Measurements from ENCODE around the gene LRG1.

The LRG1 gene

DNA sequence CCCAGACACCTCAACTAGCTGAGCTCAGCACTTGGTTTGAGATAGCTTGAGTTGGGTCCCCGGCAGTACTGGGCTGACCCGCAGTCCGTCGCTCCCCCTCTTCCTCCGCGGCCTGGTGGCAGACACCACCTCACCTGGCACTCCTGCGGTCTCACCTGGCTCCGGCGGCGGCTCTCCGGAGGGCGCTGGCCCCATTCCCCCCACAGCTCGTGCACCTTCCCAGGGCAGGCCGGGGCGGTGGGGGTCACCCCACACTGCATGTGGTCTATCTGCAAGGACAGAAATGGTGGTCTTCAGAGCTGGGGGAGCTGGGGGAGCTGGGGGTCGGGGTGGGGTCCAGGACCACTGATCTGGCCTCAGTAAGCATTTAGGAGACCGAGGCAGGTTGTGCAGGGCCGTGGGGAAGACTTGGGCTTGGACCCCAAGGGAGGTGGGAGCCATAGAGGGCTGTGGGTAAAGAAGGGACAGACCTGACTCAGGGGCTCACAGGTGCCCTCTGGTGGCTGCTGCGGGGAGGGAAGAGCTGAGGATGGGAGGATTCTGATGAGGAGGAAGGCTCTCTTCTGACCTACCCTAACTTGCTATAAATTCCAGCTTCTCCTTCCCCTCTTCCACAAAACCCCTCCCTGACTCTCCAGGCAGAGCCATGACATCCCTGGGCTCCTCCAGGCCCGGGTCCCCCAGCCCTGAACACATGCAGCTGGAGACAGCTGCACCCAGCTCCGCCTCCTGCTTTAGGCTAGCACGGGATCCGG, 14.9 kb downstream of the LRG1 start:
- Histone ChIP-seq H3K4me3 (ENCODE audit: low read depth, low read length) (no peak overlapping the region), H3K9me3 (ENCODE audit: control insufficient read depth, insufficient read depth, low read depth, low read length) (no peaks in the 10 kb centered on the region), H3K36me3 (ENCODE audit: control insufficient read depth in 2 of 2, insufficient read depth in 1 of 2, low read length in 2 of 2) (no peaks in the 10 kb centered on the region), H3K4me1 (ENCODE audit: control insufficient read depth, insufficient read depth, low read length) (no peaks in the 10 kb centered on the region), H3K27ac (ENCODE audit: extremely low read depth, low read depth, low read length) (no peak overlapping the region)
- CTCF ChIA-PET, result interaction anchor here (0.6 to 5.2 kb wide), 29 partner anchors 9 to 281 kb away, joined by 3 to 72 read pairs (median 5); partner anchors contain the start of genes LRG1, PLIN5 and SH3GL1
- peak; percentile 50 for TF ChIP-seq ZNF654 (tag by site-specific recombination; IDR thresholded peaks at IDR 0.05; ENCODE audit: low read depth)
- TF ChIP-seq KLF8 (tag by site-specific recombination; IDR thresholded peaks at IDR 0.05), result 0 out of 2 replicates have a peak, but pooled peaks have one; percentile 25
- TF ChIP-seq ZNF580 (tag by site-specific recombination; IDR thresholded peaks at IDR 0.05), result peak; percentile 44; the same call in 1 of the 2 replicates
- TF ChIP-seq, protein P1, sequence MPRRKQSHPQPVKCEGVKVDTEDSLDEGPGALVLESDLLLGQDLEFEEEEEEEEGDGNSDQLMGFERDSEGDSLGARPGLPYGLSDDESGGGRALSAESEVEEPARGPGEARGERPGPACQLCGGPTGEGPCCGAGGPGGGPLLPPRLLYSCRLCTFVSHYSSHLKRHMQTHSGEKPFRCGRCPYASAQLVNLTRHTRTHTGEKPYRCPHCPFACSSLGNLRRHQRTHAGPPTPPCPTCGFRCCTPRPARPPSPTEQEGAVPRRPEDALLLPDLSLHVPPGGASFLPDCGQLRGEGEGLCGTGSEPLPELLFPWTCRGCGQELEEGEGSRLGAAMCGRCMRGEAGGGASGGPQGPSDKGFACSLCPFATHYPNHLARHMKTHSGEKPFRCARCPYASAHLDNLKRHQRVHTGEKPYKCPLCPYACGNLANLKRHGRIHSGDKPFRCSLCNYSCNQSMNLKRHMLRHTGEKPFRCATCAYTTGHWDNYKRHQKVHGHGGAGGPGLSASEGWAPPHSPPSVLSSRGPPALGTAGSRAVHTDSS (tag by site-specific recombination; IDR thresholded peaks at IDR 0.05), result peak; percentile 69
- TF ChIP-seq GLIS1 (tag by site-specific recombination; IDR thresholded peaks at IDR 0.05), result 0 out of 2 replicates have a peak, but pooled peaks have one; percentile 15
- TF ChIP-seq CTCF (tag by site-specific recombination; IDR thresholded peaks at IDR 0.05), result peak; percentile 74
- peak; percentile 94 for TF ChIP-seq ZNF16 (tag by site-specific recombination; IDR thresholded peaks at IDR 0.05; ENCODE audit: low read depth)
- no peak for TF ChIP-seq PRDM10 (tag by site-specific recombination; IDR thresholded peaks at IDR 0.05)
- TF ChIP-seq ZNF560 (tag by site-specific recombination; IDR thresholded peaks at IDR 0.05; ENCODE audit: borderline replicate concordance), result no peak
- POLR2A ChIA-PET, result interaction anchor here (0.6 to 1.2 kb wide), 5 partner anchors 9 to 257 kb away, joined by 3 to 8 read pairs (median 4); partner anchors contain the start of gene PLIN5

DNA sequence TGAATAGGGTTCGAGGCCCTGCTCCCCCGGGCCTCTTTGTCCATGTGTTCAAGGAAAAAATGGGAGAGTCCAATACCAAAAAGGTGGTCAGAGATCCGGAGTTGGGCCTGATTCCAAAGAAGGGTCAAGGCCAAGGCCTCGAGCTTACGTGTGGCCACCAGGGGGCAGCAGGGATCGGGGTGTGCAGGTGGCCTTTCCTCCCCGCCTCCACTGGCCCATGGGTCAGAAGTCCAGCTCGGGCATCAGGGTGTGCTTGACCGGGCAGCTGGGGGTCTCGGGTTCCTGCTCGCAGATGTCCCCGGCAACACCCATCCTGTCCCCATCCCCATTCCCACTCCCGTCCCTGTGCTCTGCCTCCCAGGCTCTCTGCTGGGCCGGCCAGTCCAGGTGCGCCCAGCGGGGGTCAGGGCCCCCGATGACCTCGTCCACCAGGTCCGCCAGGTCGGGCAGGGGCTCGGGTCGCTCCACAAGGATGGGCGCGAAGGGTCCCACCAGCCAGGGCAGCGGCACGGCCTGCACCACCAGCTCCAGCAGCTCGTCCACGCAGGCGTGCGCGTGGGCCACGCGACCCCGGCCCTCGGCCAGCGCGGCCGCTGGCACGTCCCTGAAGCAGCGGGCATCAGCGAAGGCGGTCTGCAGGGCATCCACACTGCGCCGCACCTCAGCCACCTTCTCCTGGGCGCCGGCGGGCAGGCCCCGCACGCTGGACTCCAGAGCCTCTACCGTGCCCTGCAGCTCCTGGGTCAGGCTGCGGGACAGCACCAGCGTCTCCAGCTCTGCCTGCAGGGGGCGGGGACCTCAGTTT, 16.3 kb downstream of the LRG1 start:
- no peaks in the 10 kb centered on the region for H3K9me3 ChIP-seq (ENCODE audit: control insufficient read depth, insufficient read depth, low read depth, low read length)
- POLR2A ChIA-PET, result interaction anchor here (0.5 to 0.6 kb wide), 3 partner anchors 12 to 34 kb away, joined by 3 to 4 read pairs (median 3); partner anchors contain the start of gene PLIN5
- CTCF ChIA-PET, result interaction anchor here (0.5 to 5.2 kb wide), 27 partner anchors 7 to 447 kb away, joined by 3 to 72 read pairs (median 4); partner anchors contain the start of genes HDGFL2, LRG1, MYDGF and PLIN5
- no peak overlapping the region for H3K4me3 ChIP-seq (ENCODE audit: low read depth, low read length)
- no peak overlapping the region for H3K27ac ChIP-seq (ENCODE audit: extremely low read depth, low read depth, low read length)
- no peaks in the 10 kb centered on the region for H3K4me1 ChIP-seq (ENCODE audit: control insufficient read depth, insufficient read depth, low read length)
- no peaks in the 10 kb centered on the region for H3K36me3 ChIP-seq (ENCODE audit: control insufficient read depth in 2 of 2, insufficient read depth in 1 of 2, low read length in 2 of 2)
- no peak for TF ChIP-seq ZBTB26 (tag by site-specific recombination; optimal IDR thresholded peaks at IDR 0.05)
- no peak for TF ChIP-seq ZNF19 (tag by site-specific recombination; IDR thresholded peaks at IDR 0.05; ENCODE audit: low read depth)
- TF ChIP-seq ZNF707 (tag by site-specific recombination; IDR thresholded peaks at IDR 0.05), result no peak
- TF ChIP-seq ZNF248 (tag by site-specific recombination; IDR thresholded peaks at IDR 0.05), result no peak
- TF ChIP-seq OVOL3 (tag by site-specific recombination; IDR thresholded peaks at IDR 0.05), result no peak
- TF ChIP-seq ZNF571 (tag by site-specific recombination; IDR thresholded peaks at IDR 0.05), result no peak
- no peak for TF ChIP-seq WT1 (tag by site-specific recombination; IDR thresholded peaks at IDR 0.05)
- no peak for TF ChIP-seq ZNF610 (tag by site-specific recombination; IDR thresholded peaks at IDR 0.05; ENCODE audit: borderline replicate concordance)
- no peak for TF ChIP-seq GLI4 (tag by site-specific recombination; IDR thresholded peaks at IDR 0.05)
- TF ChIP-seq ZNF654 (tag by site-specific recombination; IDR thresholded peaks at IDR 0.05; ENCODE audit: low read depth), result 0 out of 2 replicates have a peak, but pooled peaks have one; percentile 20
- TF ChIP-seq ZNF2 (tag by site-specific recombination; IDR thresholded peaks at IDR 0.05), result 0 out of 2 replicates have a peak, but pooled peaks have one; percentile 38
- no peak for TF ChIP-seq ZBTB10 (tag by site-specific recombination; IDR thresholded peaks at IDR 0.05)
